Smooth muscle cell (in vitro differentiated cells): ENCODE data around the gene INPP5D. TPM values are rescaled to one million over a fixed set of nuclear protein-coding genes. Genes with fewer than 3 reads are reported as not detected.
"Not testable (repeated sequence)": the region's sequence is repeated elsewhere in the genome, so short reads cannot be mapped to it uniquely, and the experiment has no call there.

Experiments used
- DNase-seq: peaks from one replicate; lab custom pipeline; 2025; ENCODE audit not compliant: unreplicated experiment; lab: John Stamatoyannopoulos, UW
- H2AFZ ChIP-seq: fragments of 200-600 bp; sonication (generic); 2 replicates; pipeline ENCODE4 v1.6.0; 2016; ENCODE audit warnings: antibody characterized with exemption, low read depth, mild to moderate bottlenecking
- H3F3A ChIP-seq: fragments of 200-600 bp; sonication (generic); 2 replicates; pipeline ENCODE4 v1.6.0; 2017; ENCODE audit warnings: antibody characterized with exemption, low read depth
- H3K27ac ChIP-seq: fragments of 200-600 bp; sonication (generic); 2 replicates; pipeline ENCODE4 v1.5.1; 2016; ENCODE audit warnings: low read depth, mild to moderate bottlenecking
- H3K27me3 ChIP-seq: fragments of 200-600 bp; sonication (generic); 2 replicates; pipeline ENCODE4 v1.6.1; 2016; ENCODE audit warnings: low read depth, mild to moderate bottlenecking
- H3K36me3 ChIP-seq: fragments of 200-600 bp; sonication (generic); 2 replicates; pipeline ENCODE4 v1.5.1; 2016; ENCODE audit warnings: low read depth
- H3K4me1 ChIP-seq: fragments of 200-600 bp; sonication (generic); 2 replicates; pipeline ENCODE4 v1.5.1; 2016; ENCODE audit warnings: low read depth
- H3K4me2 ChIP-seq: fragments of 200-600 bp; sonication (generic); 2 replicates; pipeline ENCODE4 v1.6.0; 2016; ENCODE audit warnings: mild to moderate bottlenecking
- H3K4me3 ChIP-seq: fragments of 200-600 bp; sonication (generic); 2 replicates; pipeline ENCODE4 v1.5.1; 2016; ENCODE audit warnings: mild to moderate bottlenecking
- H3K79me2 ChIP-seq: fragments of 200-600 bp; sonication (generic); 2 replicates; pipeline ENCODE4 v1.6.0; 2016; ENCODE audit warnings: low read depth, mild to moderate bottlenecking
- H3K9ac ChIP-seq: fragments of 200-600 bp; sonication (generic); 2 replicates; pipeline ENCODE4 v1.6.0; 2016; ENCODE audit warnings: low read depth
- H3K9me3 ChIP-seq: fragments of 200-600 bp; sonication (generic); replicated peaks from 2 replicates; pipeline ENCODE4 v1.5.1; 2016; ENCODE audit warnings: low read depth
- H4K20me1 ChIP-seq: fragments of 200-600 bp; sonication (generic); 2 replicates; pipeline ENCODE4 v1.6.0; 2016; ENCODE audit warnings: low read depth
- CTCF ChIP-seq: fragments of 200-600 bp; sonication (generic); IDR thresholded peaks from 2 replicates; pipeline ENCODE4 v1.5.1; 2017; ENCODE audit warnings: borderline replicate concordance, mild to moderate bottlenecking, antibody characterized with exemption; ENCODE audit not compliant: insufficient read depth, poor library complexity, severe bottlenecking
- WGBS: methylation state at CpG from one replicate; pipeline ENCODE4 v1.1.7; 2016; ENCODE audit warnings: low lambda C conversion rate; 5-methylcytosine and 5-hydroxymethylcytosine counted together
- polyA plus RNA-seq: library from polyadenylated mRNA; unstranded; fragments of >200 nt; fragmentation: Nextera tagmentation; extraction: Ambion mirVana; gene quantifications from 2 replicates; pipeline ENCODE4 v1.2.1, GENCODE V29; 2016
- total RNA-seq: library from RNA; depleted of rRNA; stranded (reverse); fragments of >200 nt; gene quantifications from 2 replicates; pipeline ENCODE4 v1.2.3, GENCODE V29; 2014

INPP5D gene
- total and polyA plus RNA-seq, 2 experiments from 2014 or later = 5.6 to 17.8 TPM

- no peaks in the 10 kb centered on the region for H3K4me1 ChIP-seq
- no peak overlapping the region for H3K27ac ChIP-seq
- H4K20me1 ChIP-seq = no peaks in the 10 kb centered on the region
- no peaks in the 10 kb centered on the region for H3F3A ChIP-seq
- TF ChIP-seq CTCF = no peak
- H3K27me3 ChIP-seq = no peaks in the 10 kb centered on the region
- H3K36me3 ChIP-seq = no peaks in the 10 kb centered on the region
- H3K9me3 ChIP-seq = no peaks in the 10 kb centered on the region
- H2AFZ ChIP-seq = peak overlapping the region; percentile 12
- DNase-seq = no peak
- H3K4me3 ChIP-seq = no peak overlapping the region
- no peak overlapping the region for H3K4me2 ChIP-seq
- H3K79me2 ChIP-seq = no peaks in the 10 kb centered on the region
- 23% methylated on average over 24 of the region's 24 CpGs for whole genome bisulfite sequencing
- no peak overlapping the region for H3K9ac ChIP-seq
Observed at GRCh38 chr2:233051241-233052149, 8.6 kb upstream of the INPP5D start.

GRCh38 chr2:233052517-233052916 is 7.6 kb upstream of the INPP5D start:
- H3K4me3 ChIP-seq, H3K36me3 ChIP-seq, H3K9me3 ChIP-seq, H3K9ac ChIP-seq, H3K27ac ChIP-seq, H2AFZ ChIP-seq, H3K4me2 ChIP-seq, H3K79me2 ChIP-seq, H3K4me1 ChIP-seq, H4K20me1 ChIP-seq, DNase-seq, H3K27me3 ChIP-seq, H3F3A ChIP-seq: not testable (repeated sequence)
- WGBS = 94% methylated on average over 4 of the region's 4 CpGs

- Histone ChIP-seq H4K20me1 (no peaks in the 10 kb centered on the region), H3K9me3 (no peaks in the 10 kb centered on the region), H3K27me3 (no peaks in the 10 kb centered on the region), H3K4me2 (peak overlapping the region; percentile 33), H3K9ac (no peak overlapping the region), H3K4me3 (no peak overlapping the region), H3K36me3 (no peaks in the 10 kb centered on the region), H2AFZ (peak overlapping the region; percentile 55), H3K4me1 (no peaks in the 10 kb centered on the region), H3K27ac (no peak overlapping the region), H3F3A (no peaks in the 10 kb centered on the region), H3K79me2 (no peaks in the 10 kb centered on the region)
- DNase-seq = no peak
- WGBS = 22% methylated on average over 22 of the region's 22 CpGs
- peak; percentile 94 for TF ChIP-seq CTCF
Observed at GRCh38 chr2:233053928-233054784, 6.0 kb upstream of the INPP5D start.

- H3K4me2 ChIP-seq = no peak overlapping the region
- no peak for TF ChIP-seq CTCF
- H3K36me3 ChIP-seq = no peaks in the 10 kb centered on the region
- no peaks in the 10 kb centered on the region for H3K4me1 ChIP-seq
- no peak overlapping the region for H3K27ac ChIP-seq
- H4K20me1 ChIP-seq = no peaks in the 10 kb centered on the region
- no peaks in the 10 kb centered on the region for H3F3A ChIP-seq
- H2AFZ ChIP-seq = no peak overlapping the region
- no peak overlapping the region for H3K4me3 ChIP-seq
- H3K9ac ChIP-seq = no peak overlapping the region
- no peak for DNase-seq
- no peaks in the 10 kb centered on the region for H3K79me2 ChIP-seq
- WGBS = 92% methylated on average over 2 of the region's 2 CpGs
- no peaks in the 10 kb centered on the region for H3K27me3 ChIP-seq
- H3K9me3 ChIP-seq = no peaks in the 10 kb centered on the region
Observed at GRCh38 chr2:233055362-233055761, 4.8 kb upstream of the INPP5D start.
